NCI-H460 (cell line): ENCODE data around the gene DNAJC13. TPM values are rescaled to one million over a fixed set of nuclear protein-coding genes. Genes with fewer than 3 reads are reported as not detected.

Experiments used
- DNase-seq: peaks from one replicate; pipeline ENCODE4 v3.0.0-alpha.2; 2016; ENCODE audit warnings: low read depth; ENCODE audit errors: extremely low read depth
- total RNA-seq: library from RNA; depleted of rRNA; stranded (reverse); fragments of >200 nt; shearing (Covaris generic); gene quantifications from 2 replicates; pipeline ENCODE4 v1.2.3, GENCODE V29; 2014

DNAJC13 gene
- total RNA-seq, 1 experiment from 2014 or later, result 30.6 TPM

GRCh38 chr3:132401255-132401654 is 16.0 kb upstream of the DNAJC13 start:
- DNase-seq, result no peak

- DNase-seq, result no peak
These were observed 13.0 kb upstream of the DNAJC13 start for GRCh38 chr3:132404276-132404675.

- DNase-seq, result no peak
These were observed 12.1 kb upstream of the DNAJC13 start for GRCh38 chr3:132405188-132405587.

GRCh38 chr3:132405609-132406299 is 11.5 kb upstream of the DNAJC13 start:
- DNase-seq, result no peak

GRCh38 chr3:132406587-132406986 is 10.7 kb upstream of the DNAJC13 start:
- no peak for DNase-seq

GRCh38 chr3:132407025-132407424 is 10.3 kb upstream of the DNAJC13 start:
- no peak for DNase-seq

GRCh38 chr3:132414841-132415240 is 2.5 kb upstream of the DNAJC13 start:
- DNase-seq, result no peak

- no peak for DNase-seq
These were observed 1.1 kb upstream of the DNAJC13 start for GRCh38 chr3:132416161-132416560.

GRCh38 chr3:132417695-132418411 is 551 bp downstream of the DNAJC13 start:
- peak; percentile 26 for DNase-seq

GRCh38 chr3:132418916-132419315 is 1.6 kb downstream of the DNAJC13 start:
- DNase-seq, result no peak

GRCh38 chr3:132421832-132422231 is 4.5 kb downstream of the DNAJC13 start:
- no peak for DNase-seq

GRCh38 chr3:132422531-132422930 is 5.2 kb downstream of the DNAJC13 start:
- no peak for DNase-seq

- DNase-seq, result peak; percentile 24
These were observed 15.3 kb downstream of the DNAJC13 start for GRCh38 chr3:132432639-132433038.

GRCh38 chr3:132433121-132433520 is 15.8 kb downstream of the DNAJC13 start:
- no peak for DNase-seq

- DNase-seq, result no peak
These were observed 18.1 kb downstream of the DNAJC13 start for GRCh38 chr3:132435224-132435910.

GRCh38 chr3:132435911-132436425 is 18.7 kb downstream of the DNAJC13 start:
- DNase-seq, result no peak

- DNase-seq, result no peak
These were observed 26.1 kb downstream of the DNAJC13 start for GRCh38 chr3:132443421-132443820.

- DNase-seq, result no peak
These were observed 27.1 kb downstream of the DNAJC13 start for GRCh38 chr3:132444383-132444782.

GRCh38 chr3:132445817-132446216 is 28.5 kb downstream of the DNAJC13 start:
- DNase-seq, result no peak

- DNase-seq, result no peak
These were observed 31.1 kb downstream of the DNAJC13 start for GRCh38 chr3:132448216-132448961.

GRCh38 chr3:132456136-132456535 is 38.8 kb downstream of the DNAJC13 start:
- DNase-seq, result no peak
